ENCODE data around the gene GSTO1. TPM values are rescaled to one million over a fixed set of nuclear protein-coding genes. Genes with fewer than 3 reads are reported as not detected.

GSTO1 gene
- total RNA-seq, 1 donor from 2014 or later = 39.9 TPM

- FAIRE-seq (no peak), DNase-seq (ENCODE audit: low spot score in 2 of 2) (no peak)
Measured at GRCh38 chr10:104273899-104274575, 19.3 kb downstream of the GSTO1 start.

DNA sequence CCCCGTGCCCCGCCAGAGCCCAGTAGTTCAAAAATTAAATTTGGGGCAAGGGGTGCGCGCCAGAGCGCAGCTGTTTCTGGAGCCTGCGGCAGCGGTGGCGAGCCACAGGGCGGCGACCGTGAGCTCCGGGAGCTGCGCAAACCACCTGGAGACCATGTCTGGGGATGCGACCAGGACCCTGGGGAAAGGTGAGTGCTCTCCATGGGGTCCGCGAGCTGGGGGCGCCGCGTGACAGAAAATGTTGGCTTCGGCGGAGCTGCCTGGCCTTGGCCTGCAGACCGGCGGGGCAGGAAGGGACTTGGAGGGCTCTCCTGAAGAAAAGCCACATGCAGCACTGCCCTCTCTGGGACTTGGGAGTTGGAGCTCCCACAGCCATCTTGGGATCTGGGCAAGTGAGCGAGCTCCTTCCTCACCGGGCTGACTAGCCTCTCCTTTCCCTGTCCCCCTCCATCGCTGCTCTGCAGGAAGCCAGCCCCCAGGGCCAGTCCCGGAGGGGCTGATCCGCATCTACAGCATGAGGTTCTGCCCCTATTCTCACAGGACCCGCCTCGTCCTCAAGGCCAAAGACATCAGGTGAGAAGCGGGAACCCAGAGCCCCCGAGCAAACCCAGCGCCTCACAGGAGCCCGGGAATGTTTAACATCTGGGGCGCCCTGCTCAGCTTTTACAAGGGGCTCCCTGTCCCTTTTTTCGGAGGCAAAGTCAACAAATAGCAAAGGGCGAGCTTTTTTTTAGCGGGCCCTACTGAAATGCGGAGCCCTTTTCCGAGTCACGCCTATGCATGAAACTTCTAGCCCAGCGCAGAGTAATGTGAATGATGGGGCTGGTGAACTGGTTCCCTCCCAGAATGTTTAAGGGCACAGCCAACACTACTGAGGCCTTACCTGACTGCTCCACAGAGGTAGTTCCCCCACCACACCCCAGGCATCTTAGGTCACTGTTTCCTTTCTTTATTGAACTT is 20.4 kb downstream of the GSTO1 start:
- DNase-seq (ENCODE audit: low spot score in 2 of 2) (peak in 1 of 2 donors; percentile 60), FAIRE-seq (no peak)

- no peak for FAIRE-seq
- no peak for DNase-seq (ENCODE audit: low spot score in 2 of 2)
Measured at GRCh38 chr10:104276192-104276591, 21.5 kb downstream of the GSTO1 start.

- no peak for FAIRE-seq
Measured at GRCh38 chr10:104277785-104278184, 23.1 kb downstream of the GSTO1 start.

DNA sequence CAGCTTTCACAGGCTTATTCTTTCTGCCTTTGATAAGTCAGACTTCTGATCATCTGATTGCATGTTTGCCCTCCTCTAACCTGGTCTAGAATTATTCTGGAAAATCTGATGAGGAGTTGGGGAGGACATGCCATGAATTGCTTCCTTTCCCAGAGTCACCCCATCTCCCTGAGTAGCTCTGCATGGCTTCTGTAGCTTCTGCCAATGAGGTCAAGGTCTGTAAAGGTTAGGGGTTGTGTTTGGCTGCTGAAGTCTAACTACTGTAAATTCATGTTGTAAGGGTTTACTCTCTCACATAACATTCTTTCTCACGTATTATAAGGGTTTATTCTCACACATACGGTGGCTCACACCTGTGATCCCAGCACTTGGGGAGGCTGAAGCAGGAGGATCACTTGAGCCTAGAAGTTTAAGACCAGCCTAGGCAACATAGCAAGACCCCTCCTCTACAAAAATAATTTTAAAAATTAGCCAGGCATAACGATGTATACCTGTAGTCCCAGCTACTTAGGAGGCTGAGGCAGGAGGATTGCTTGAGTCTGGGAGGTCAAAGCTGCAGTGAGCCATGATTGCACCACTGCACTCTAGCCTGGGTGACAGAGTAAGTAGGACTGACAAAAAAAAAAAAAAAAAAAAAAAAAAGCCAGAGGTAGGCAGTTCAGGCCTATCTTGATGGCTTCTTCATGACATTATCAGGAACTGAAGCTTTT is 25.0 kb downstream of the GSTO1 start:
- DNase-seq (ENCODE audit: low spot score in 2 of 2) (no peak), FAIRE-seq (no peak)

More at GRCh38 chr10:104277785-104278184, 23.1 kb downstream of the GSTO1 start:
- no peak for DNase-seq (ENCODE audit: low spot score in 2 of 2)

DNA sequence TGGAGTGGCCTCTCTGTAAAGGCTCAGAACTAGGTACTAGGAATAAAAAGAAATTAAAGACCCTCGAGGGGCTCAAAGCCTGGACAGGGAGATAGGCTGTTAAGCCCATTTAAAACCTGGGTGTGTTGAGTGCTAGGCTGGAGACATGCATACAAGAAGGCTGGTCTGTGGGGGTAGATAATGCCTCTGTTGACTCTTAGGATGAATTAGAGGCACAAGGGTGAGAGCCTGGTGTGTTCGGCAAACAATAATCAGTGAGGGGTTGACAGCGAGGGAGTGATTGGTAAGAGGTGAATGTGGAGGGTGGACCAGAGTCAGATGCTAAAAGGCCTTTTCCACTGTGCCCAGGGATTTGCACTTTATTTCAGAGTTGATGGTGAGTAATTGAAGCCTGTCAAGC is 27.0 kb downstream of the GSTO1 start:
- FAIRE-seq = no peak
- DNase-seq (ENCODE audit: low spot score in 2 of 2) = no peak

GRCh38 chr10:104284846-104285245 is 30.2 kb downstream of the GSTO1 start:
- no peak for FAIRE-seq
- no peak for DNase-seq (ENCODE audit: low spot score in 2 of 2)

GRCh38 chr10:104286939-104287338 is 32.2 kb downstream of the GSTO1 start:
- no peak for FAIRE-seq
- no peak for DNase-seq (ENCODE audit: low spot score in 2 of 2)

DNA sequence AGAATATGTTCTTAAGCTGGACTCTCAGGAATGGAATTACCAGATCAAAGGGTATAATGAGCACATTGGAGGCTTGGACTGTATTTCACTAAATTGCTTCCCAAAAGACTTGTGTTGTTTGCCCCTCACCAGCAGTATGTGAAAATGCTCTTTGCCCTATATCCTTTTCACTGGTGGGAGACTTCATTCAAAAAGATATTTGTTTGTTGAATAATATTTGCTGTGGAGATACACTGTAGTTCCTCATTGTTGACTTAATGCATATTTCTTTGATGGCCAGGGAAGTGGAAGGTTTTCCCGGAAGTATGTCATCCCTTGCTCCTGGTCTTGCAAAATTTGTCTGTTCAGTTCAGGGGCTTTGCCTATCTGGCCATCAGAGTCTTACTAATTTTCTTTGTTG is 33.7 kb downstream of the GSTO1 start:
- FAIRE-seq (no peak), DNase-seq (ENCODE audit: low spot score in 2 of 2) (no peak)

- DNase-seq (ENCODE audit: low spot score in 2 of 2) = peak; percentile 67 to 87
- peak; percentile 6 for FAIRE-seq
Measured at GRCh38 chr10:104291439-104291951, 36.8 kb downstream of the GSTO1 start.

DNA sequence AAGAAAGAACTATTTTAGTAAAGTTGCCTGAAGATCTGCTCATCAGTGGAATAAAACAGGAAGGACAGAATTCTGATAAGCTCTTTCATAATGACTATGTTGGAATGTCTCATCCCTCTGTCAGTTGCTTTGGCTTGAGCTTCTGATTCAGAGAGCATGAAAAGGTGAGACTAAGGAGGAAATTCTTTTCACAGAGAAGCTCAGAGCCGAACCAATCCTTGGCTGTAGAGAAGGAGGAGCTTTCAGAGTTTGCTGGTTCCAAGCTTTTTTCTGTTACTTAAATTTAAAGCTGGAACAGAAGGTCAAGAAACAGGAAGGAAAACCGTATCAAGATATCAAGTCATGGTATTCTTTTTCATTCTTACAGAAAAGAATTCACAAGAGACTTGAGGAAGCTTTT is 38.3 kb downstream of the GSTO1 start:
- DNase-seq (ENCODE audit: low spot score in 2 of 2) (no peak), FAIRE-seq (no peak)

- DNase-seq (ENCODE audit: low spot score in 2 of 2) (no peak), FAIRE-seq (no peak)
Measured at GRCh38 chr10:104293781-104294321, 39.2 kb downstream of the GSTO1 start.

GRCh38 chr10:104296687-104297436 is 42.2 kb downstream of the GSTO1 start:
- FAIRE-seq (no peak), DNase-seq (ENCODE audit: low spot score in 2 of 2) (no peak)

GRCh38 chr10:104297697-104298660 is 43.3 kb downstream of the GSTO1 start:
- FAIRE-seq (no peak), DNase-seq (ENCODE audit: low spot score in 2 of 2) (no peak)

DNA sequence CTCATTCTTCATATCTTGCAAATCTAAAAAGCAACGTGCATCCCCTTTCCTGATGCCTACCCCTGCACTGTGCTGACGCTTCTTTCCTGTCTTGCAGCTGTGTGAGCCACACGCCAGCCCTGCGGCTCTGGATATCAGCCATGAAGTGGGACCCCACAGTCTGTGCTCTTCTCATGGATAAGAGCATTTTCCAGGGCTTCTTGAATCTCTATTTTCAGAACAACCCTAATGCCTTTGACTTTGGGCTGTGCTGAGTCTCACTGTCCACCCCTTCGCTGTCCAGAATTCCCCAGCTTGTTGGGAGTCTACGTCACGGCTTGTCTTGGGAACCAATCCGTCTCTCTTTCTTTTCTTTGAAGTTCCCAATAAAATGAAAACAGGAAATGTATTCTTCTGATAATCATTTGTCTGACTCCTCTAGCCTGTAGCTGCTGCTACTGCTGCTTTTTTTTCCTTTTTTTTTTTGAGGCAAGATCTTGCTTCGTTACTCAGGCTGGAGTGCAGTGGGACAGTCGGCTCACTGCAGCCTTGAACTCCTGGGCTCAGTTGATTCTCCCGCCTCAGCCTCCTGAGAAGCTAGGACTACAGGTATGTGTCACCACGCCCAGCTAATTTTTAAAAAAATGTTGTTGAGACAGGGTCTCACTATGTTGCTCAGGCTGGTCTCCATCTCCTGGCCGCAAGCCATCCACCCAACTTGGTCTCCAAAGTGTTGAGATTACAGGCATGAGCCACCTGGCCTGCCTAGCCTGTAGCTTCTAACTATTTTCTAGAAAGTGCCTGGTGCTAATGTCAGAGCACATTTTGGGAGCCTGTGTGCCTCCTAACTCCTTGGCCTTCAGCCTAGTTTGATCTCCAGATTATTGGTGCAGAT is 44.6 kb downstream of the GSTO1 start:
- no peak for FAIRE-seq
- no peak for DNase-seq (ENCODE audit: low spot score in 2 of 2)

DNA sequence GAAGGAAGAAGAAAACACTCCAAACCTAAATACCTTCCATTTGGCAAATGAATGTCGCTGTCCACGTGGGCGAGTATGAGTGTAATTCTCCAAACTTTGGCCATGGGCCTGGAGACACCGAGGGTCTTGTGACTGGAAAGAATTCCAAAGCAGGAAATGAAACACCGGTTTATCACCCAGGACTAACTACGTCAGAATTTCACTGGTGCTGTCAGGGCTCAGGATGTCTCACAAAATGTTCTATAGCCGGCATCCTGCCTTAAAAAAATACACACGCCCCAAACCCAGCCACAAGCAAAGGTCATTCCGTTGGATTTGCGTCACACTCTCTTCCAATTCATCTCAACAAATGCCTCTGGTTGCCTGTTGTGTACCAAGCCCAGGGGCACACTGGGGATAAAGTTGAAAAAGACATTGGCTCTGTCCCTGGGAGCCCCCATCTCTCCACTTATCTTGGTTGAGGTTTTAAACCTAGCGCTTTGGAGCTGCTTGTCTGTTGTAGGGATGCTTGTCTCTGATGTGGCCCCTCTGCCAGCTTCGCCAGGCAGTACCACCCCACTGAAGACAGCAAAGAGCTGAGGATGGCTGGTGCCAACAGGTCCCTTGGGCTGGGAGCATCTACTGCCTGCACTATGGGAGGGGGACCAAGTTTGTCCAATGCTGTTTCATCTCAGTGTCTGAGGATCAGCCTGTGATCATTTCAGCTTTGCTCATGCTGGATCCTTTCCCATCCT is 45.5 kb downstream of the GSTO1 start:
- FAIRE-seq (no peak), DNase-seq (ENCODE audit: low spot score in 2 of 2) (no peak)

DNA sequence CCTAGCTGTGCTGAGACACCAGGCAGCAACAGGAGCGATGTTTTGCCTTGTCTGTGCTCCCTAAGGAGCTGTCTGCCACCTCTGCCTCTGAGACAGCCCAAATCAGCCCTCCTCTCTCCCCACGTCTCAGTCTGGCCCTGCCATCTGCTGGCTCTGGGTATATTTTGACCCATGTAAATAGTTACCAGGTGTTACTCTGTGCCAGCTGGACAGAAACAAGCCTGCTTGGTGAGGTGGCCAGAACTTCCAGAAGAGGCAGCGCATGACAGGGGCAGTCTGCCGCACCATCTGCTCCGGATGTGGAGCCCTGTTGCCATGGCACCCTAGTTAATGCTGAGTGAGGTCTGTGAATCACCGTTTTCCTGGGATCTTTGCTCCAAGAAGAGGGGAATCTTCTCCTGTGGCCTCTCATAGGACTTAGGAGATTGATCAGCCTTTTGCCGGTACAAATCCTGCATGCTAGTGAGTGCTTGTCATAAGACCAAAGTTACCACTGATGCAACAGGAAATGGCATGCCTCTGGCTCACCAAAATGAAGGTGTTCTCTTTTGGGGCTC is 46.1 kb downstream of the GSTO1 start:
- FAIRE-seq (no peak), DNase-seq (ENCODE audit: low spot score in 2 of 2) (no peak)

Data from frontal cortex (tissue), 4 donors.